ENCODE results near the gene OTOP1.
"Not testable (repeated sequence)": the region's sequence is repeated elsewhere in the genome, so short reads cannot be mapped to it uniquely, and the experiment has no call there.

The OTOP1 gene

GRCh38 chr4:4226606-4227438 lies at the start of gene OTOP1:
Gene OTOP1, minus strand, starts transcription at chr4:4226929. Its CDS starts 65 bp downstream, at chr4:4226864.
- DNase-seq = no peak

GRCh38 chr4:4274226-4274625 lies 47.5 kb upstream of the OTOP1 start:
- DNase-seq = no peak

GRCh38 chr4:4271912-4272311 lies 45.2 kb upstream of the OTOP1 start:
- no peak for DNase-seq

- DNase-seq = no peak
Measured at GRCh38 chr4:4270529-4270928, 43.8 kb upstream of the OTOP1 start.

- no peak for DNase-seq
Measured at GRCh38 chr4:4269856-4270255, 43.1 kb upstream of the OTOP1 start.

- no peak for DNase-seq
Measured at GRCh38 chr4:4269331-4269731, 42.6 kb upstream of the OTOP1 start.

- DNase-seq = no peak
Measured at GRCh38 chr4:4268776-4269175, 42.0 kb upstream of the OTOP1 start.

- no peak for DNase-seq
Measured at GRCh38 chr4:4267981-4268380, 41.3 kb upstream of the OTOP1 start.

GRCh38 chr4:4260185-4260751 lies 33.5 kb upstream of the OTOP1 start:
- DNase-seq = no peak

- DNase-seq = no peak
Measured at GRCh38 chr4:4259484-4260100, 32.9 kb upstream of the OTOP1 start.

- DNase-seq = not testable (repeated sequence)
Measured at GRCh38 chr4:4257705-4258104, 31.0 kb upstream of the OTOP1 start.

- no peak for DNase-seq
Measured at GRCh38 chr4:4256799-4257198, 30.1 kb upstream of the OTOP1 start.

- no peak for DNase-seq
Measured at GRCh38 chr4:4254666-4255065, 27.9 kb upstream of the OTOP1 start.

GRCh38 chr4:4254199-4254598 lies 27.5 kb upstream of the OTOP1 start:
- DNase-seq = no peak

- DNase-seq = no peak
Measured at GRCh38 chr4:4249866-4250265, 23.1 kb upstream of the OTOP1 start.

- not testable (repeated sequence) for DNase-seq
Measured at GRCh38 chr4:4249342-4249741, 22.6 kb upstream of the OTOP1 start.

GRCh38 chr4:4248885-4249203 lies 22.1 kb upstream of the OTOP1 start:
- DNase-seq = no peak

- DNase-seq = peak; percentile 31
Measured at GRCh38 chr4:4248029-4248884, 21.5 kb upstream of the OTOP1 start, which contains the start of gene TMEM128. Gene TMEM128, minus strand, starts transcription at chr4:4248223. Its CDS starts 21 bp downstream, at chr4:4248202.

- no peak for DNase-seq
Measured at GRCh38 chr4:4247696-4248028, 20.9 kb upstream of the OTOP1 start.

GRCh38 chr4:4245172-4245571 lies 18.4 kb upstream of the OTOP1 start:
- DNase-seq = no peak

GRCh38 chr4:4239551-4239950 lies 12.8 kb upstream of the OTOP1 start:
- DNase-seq = not testable (repeated sequence)

- no peak for DNase-seq
Measured at GRCh38 chr4:4233610-4234009, 6.9 kb upstream of the OTOP1 start.

- no peak for DNase-seq
Measured at GRCh38 chr4:4228356-4228668, 1.6 kb upstream of the OTOP1 start.
